Measurements from ENCODE around the gene POLR3A.
A peak's percentile ranks its signal among the peaks of the same experiment; 100 is the strongest.

Gene POLR3A

DNA sequence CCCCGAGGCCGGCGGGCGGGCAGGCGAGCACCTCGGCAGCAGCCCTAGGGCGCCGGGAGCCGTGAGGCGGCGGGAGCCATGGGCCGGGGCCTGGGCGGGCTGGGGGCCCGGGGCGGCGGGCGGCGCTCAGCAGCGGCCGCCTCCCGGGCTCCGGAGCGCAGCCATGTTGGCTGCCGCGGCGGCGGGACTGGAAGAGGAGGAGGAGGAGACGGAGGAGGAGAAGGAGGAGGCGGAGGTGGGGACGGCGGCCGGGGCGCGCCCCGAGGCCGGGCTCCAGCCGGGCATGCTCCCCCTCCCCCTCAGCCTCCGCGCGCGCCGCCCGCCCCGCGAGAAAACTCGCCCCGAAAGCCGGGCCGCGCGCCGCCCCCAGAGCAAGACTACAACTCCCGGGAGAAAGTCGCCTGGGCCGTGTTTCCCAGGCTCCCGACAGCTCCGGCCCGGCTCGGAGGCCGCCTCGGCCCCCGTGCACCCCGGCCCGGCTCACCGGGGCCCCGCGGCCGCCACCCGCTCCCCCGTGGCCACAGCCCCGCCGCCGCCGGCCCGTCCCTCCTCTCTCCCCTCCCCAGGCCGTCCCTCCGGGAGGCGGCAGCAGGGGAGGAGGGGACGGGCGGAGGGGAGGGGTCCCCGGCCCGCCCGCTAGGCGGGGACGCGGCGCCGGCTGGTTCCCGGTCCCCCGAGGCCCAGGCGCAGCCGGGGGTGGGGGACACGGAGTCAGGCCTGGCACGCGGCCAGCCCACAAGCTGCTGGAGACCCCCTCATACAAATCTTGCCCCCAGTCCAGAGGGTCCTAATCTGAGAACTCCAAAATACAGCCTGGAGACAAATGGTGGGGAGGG is 102.5 kb downstream of the POLR3A start, which contains the start of gene DLG5:
DLG5 (minus strand) TSS at position 190 of the 836 bp plus-strand sequence. CDS start 235 bp downstream, outside the sequence.
- TF ChIP-seq, protein P1, sequence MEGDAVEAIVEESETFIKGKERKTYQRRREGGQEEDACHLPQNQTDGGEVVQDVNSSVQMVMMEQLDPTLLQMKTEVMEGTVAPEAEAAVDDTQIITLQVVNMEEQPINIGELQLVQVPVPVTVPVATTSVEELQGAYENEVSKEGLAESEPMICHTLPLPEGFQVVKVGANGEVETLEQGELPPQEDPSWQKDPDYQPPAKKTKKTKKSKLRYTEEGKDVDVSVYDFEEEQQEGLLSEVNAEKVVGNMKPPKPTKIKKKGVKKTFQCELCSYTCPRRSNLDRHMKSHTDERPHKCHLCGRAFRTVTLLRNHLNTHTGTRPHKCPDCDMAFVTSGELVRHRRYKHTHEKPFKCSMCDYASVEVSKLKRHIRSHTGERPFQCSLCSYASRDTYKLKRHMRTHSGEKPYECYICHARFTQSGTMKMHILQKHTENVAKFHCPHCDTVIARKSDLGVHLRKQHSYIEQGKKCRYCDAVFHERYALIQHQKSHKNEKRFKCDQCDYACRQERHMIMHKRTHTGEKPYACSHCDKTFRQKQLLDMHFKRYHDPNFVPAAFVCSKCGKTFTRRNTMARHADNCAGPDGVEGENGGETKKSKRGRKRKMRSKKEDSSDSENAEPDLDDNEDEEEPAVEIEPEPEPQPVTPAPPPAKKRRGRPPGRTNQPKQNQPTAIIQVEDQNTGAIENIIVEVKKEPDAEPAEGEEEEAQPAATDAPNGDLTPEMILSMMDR (IDR thresholded peaks at IDR 0.05; ENCODE audit: low read depth, low read length, missing control alignments), result no peak
- H3K4me3 ChIP-seq (ENCODE audit: low read depth, low read length), result peak within 1 kb of the TSS; percentile 72
- no peak for DNase-seq (ENCODE audit: low read depth)
- in situ Hi-C loops (cut with HindIII; ENCODE audit: low sequenced_read_pairs), result loop anchor here (5.0 kb wide), 1 partner anchor 39 kb away; no protein-coding TSS in a partner anchor

DNA sequence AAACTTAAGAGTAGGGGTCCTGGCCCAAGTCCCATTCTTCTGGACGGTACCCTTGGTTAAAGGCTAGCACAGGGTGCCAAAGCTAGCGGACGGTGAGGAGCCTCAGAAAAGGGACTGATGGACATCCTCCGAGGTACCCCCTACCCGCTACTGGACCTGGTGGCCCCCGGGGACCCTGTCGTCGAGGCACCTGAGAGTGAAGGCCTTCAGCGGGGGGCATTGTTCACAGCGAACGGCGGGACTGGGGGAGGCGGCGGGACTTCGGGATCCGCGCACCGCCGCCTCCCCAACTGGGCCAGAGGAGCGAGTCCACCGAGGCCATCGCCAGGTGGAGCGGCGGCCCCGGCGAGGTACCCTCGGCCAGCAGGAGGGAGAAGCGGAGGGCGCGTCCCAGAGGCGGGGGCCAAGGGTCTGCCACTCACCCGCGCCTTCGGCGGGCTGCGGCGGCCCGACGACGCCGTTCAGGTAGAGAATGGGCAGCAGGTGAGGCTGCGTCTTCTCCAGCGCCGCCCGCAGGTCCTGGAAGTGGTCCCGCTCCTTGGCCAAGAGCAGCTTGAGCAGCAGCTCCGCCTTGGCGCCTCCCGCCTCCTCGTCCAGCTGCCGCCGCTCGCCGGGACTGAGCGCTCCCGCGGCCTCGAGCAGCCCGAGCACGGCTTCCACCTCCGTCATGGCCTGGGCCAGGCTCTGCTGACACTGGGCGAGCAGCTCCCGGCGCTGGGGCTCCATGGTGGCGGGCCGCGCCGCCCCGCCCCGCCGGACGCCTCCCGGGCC is 103.3 kb downstream of the POLR3A start:
- H3K4me3 ChIP-seq (ENCODE audit: low read depth, low read length), result peak overlapping the region; percentile 72
- DNase-seq (ENCODE audit: low read depth), result no peak
- TF ChIP-seq, protein P1 (IDR thresholded peaks at IDR 0.05; ENCODE audit: low read depth, low read length, missing control alignments), result no peak
- in situ Hi-C loops (cut with HindIII; ENCODE audit: low sequenced_read_pairs), result loop anchor here (5.0 kb wide), 1 partner anchor 39 kb away; no protein-coding TSS in a partner anchor

DNA sequence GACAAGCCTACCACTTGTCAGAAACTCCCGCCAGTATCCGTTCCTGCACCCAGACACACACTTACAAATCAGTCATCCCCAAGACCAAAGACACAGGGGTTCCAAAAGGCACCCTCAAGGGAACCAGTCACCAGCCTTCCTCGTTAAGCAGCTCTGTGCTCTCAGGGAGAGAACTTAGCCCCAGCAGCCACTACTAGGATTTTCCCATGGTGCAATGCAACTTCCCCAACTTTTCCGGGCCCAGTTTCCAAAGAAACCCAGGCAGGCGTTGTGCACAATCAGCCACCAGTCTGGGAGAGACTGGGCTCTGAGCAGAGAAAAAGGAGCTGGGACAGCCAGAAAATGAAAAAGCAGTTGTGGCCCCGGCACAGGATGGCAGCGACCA is 103.9 kb downstream of the POLR3A start:
- DNase-seq (ENCODE audit: low read depth), result no peak
- H3K4me3 ChIP-seq (ENCODE audit: low read depth, low read length), result peak overlapping the region; percentile 72
- TF ChIP-seq, protein P1 (IDR thresholded peaks at IDR 0.05; ENCODE audit: low read depth, low read length, missing control alignments), result no peak
- in situ Hi-C loops (cut with HindIII; ENCODE audit: low sequenced_read_pairs), result loop anchor here (5.0 kb wide), 1 partner anchor 38 kb away; no protein-coding TSS in a partner anchor

DNA sequence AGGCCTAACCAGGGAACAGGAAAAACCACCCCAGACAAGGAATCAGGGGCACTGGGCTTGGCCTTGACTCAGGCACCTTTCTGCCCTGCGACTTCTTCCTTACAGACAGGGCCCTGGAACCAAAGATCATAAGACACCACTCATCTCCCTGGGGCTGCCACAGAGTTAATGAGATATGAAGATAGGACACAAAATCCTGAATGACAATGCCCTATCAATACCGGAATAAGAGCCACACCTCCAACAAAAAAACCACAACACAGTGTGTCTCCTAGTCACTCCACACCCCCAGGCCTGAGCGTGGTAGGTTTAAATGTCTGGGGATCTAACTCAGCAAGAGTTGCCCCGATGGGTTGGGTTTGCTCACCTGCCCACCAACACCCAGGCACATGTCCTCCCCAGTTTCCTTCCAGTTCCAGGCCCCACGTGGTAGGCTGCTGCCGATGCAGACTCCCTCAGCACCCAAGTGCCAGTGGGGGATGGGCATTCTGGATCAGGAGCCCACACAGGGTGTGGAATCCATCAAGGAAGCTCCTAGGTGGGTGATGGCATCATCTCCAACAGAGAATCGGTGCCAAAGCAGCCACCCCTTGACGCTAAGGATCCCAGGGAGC is 106.6 kb downstream of the POLR3A start:
- DNase-seq (ENCODE audit: low read depth), result no peak
- H3K4me3 ChIP-seq (ENCODE audit: low read depth, low read length), result no peak overlapping the region
- in situ Hi-C loops (cut with HindIII; ENCODE audit: low sequenced_read_pairs), result no loop called here
- TF ChIP-seq, protein P1 (IDR thresholded peaks at IDR 0.05; ENCODE audit: low read depth, low read length, missing control alignments), result no peak

DNA sequence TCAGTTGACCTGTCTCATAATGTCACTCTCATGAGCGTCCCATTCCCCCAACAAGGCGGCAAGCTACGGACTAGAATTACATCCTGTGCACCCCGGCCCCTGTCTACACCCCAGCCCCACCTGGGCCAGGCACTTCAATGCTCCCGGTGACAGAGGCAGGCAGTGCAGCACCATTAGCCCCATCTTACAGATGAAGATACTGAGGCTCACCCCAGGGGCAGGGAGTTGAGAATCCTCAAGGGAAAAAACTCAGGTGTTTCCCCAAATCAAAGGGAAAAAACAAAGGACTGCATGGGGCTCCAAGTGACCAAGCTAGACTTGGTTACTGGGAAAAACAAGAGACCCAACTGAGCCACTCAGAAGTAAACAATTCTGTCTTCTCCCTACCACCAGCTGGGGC is 107.3 kb downstream of the POLR3A start:
- in situ Hi-C loops (cut with HindIII; ENCODE audit: low sequenced_read_pairs), result no loop called here
- TF ChIP-seq, protein P1 (IDR thresholded peaks at IDR 0.05; ENCODE audit: low read depth, low read length, missing control alignments), result no peak
- no peak for DNase-seq (ENCODE audit: low read depth)
- no peak overlapping the region for H3K4me3 ChIP-seq (ENCODE audit: low read depth, low read length)

DNA sequence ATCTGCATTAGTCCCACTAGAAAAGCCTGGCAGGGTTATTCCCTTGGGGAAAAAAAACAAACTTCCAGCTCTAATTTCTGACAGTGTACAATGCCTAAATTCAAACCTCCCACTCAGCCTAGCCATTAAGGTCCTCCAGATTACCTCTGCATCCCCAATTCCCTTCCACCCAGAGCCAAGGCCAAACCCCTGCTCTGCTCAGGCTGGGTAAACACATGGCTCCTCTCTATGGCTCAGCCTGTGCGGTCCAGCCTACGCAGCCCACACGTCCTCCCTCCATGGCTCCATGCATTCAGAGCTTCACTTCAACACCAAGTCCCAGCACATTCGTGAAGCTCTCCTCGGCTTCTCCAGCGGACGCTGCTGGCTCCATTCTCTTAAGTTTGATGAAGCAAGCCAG is 107.9 kb downstream of the POLR3A start:
- TF ChIP-seq, protein P1 (IDR thresholded peaks at IDR 0.05; ENCODE audit: low read depth, low read length, missing control alignments), result no peak
- DNase-seq (ENCODE audit: low read depth), result no peak
- in situ Hi-C loops (cut with HindIII; ENCODE audit: low sequenced_read_pairs), result no loop called here
- H3K4me3 ChIP-seq (ENCODE audit: low read depth, low read length), result no peak overlapping the region

All from astrocyte of the cerebellum (primary cell).